OCI-LY1 (cell line): ENCODE results near the gene PCYT1A.

Source experiments
- EZH2 ChIP-seq: fragments of 200-600 bp; sonication (generic), shearing (Covaris generic); IDR thresholded peaks from 2 replicates; pipeline ENCODE4 v1.8.0; 2017; ENCODE audit warnings: borderline replicate concordance, mixed run types, mild to moderate bottlenecking, antibody characterized with exemption, low read length, moderate library complexity, mixed read lengths
- TF ChIP-seq, protein P1 (sequence below): fragments of 200-600 bp; sonication (generic), shearing (Covaris generic); IDR thresholded peaks from 2 replicates; pipeline ENCODE4 v1.5.1; 2017; ENCODE audit warnings: mild to moderate bottlenecking, antibody characterized with exemption, low read length, moderate library complexity, mixed read lengths

DNA sequence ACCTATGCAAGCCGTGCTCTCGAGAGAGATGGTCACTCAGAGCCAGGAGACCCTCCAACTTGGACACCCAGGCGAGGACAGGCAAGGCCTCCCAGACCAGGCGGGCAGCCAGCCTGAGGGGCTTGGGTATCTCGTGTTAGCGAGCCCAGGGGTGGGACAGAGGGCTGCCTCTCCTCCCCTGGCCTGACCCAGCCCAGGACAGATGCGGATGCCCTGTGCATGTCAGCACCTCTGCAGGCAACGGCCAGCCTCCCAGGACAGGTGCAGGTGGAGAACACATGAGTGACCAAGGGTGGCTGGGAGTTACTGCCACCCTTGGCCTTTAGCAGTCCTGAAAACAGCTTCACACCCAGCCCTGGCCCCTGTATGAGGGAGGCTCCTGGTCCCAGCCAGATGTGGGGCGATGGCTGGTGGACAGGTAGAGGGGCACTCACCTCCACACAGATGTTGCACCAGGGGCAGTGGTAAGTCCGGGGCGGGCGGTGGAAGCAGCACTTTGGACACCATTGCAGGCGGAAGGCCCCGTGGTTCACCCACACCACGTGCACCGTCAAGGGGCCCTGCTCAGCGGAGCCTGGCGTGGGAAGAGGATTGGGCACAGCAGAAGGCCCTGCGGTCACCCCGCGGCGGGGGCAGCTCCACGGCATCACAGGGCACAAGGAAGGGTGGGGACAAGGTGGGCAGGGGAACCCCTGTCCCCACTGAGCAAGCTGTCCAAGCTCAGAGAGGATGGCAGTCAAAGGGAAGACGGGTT, 78.4 kb downstream of the PCYT1A start:
- TF ChIP-seq, protein P1, sequence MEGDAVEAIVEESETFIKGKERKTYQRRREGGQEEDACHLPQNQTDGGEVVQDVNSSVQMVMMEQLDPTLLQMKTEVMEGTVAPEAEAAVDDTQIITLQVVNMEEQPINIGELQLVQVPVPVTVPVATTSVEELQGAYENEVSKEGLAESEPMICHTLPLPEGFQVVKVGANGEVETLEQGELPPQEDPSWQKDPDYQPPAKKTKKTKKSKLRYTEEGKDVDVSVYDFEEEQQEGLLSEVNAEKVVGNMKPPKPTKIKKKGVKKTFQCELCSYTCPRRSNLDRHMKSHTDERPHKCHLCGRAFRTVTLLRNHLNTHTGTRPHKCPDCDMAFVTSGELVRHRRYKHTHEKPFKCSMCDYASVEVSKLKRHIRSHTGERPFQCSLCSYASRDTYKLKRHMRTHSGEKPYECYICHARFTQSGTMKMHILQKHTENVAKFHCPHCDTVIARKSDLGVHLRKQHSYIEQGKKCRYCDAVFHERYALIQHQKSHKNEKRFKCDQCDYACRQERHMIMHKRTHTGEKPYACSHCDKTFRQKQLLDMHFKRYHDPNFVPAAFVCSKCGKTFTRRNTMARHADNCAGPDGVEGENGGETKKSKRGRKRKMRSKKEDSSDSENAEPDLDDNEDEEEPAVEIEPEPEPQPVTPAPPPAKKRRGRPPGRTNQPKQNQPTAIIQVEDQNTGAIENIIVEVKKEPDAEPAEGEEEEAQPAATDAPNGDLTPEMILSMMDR = no peak
- no peak for TF ChIP-seq EZH2
